ENCODE data around the gene FBXO17.
"Not testable (repeated sequence)": the region's sequence is repeated elsewhere in the genome, so short reads cannot be mapped to it uniquely, and the experiment has no call there.

The FBXO17 gene, protein sequence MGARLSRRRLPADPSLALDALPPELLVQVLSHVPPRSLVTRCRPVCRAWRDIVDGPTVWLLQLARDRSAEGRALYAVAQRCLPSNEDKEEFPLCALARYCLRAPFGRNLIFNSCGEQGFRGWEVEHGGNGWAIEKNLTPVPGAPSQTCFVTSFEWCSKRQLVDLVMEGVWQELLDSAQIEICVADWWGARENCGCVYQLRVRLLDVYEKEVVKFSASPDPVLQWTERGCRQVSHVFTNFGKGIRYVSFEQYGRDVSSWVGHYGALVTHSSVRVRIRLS

DNA sequence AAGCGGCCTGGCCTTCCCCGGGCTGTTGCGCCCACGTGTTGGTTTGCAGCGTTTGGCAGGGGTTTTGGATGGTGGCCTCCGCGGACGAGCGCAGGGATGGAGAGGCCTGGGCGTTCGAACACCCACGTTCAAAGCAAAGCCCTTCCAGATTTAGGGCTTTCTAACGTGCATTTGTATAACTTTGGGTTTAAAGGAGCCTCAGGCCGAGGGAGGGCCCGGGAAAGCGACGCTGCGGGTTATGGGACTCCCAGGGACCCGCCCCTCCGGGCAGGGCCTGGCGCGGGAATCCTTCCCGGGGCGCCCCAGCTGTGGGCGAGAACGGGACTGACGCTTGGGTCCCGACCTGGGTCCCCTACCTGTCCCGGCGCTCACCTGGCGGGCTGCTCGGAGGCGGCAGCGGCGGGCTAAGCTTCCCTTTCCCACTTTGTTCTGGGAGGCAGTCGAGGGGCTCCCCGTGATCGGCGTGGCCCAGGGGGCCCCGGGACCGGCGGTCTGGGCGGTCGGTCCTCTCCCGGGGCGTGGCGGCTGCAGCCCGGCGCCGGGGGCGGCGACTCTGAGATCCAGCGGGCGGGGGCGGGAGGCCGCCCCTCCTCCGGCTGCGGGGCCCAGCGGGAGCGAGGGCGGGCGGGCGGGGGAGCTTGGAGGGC lies at the start of gene FBXO17:
Gene FBXO17 (minus strand): TSS at position 529 of the 647 bp plus-strand sequence. CDS start 25,423 bp downstream, outside the sequence.
- DNase-seq (ENCODE audit: low read depth, low spot score), result peak; percentile 82

DNA sequence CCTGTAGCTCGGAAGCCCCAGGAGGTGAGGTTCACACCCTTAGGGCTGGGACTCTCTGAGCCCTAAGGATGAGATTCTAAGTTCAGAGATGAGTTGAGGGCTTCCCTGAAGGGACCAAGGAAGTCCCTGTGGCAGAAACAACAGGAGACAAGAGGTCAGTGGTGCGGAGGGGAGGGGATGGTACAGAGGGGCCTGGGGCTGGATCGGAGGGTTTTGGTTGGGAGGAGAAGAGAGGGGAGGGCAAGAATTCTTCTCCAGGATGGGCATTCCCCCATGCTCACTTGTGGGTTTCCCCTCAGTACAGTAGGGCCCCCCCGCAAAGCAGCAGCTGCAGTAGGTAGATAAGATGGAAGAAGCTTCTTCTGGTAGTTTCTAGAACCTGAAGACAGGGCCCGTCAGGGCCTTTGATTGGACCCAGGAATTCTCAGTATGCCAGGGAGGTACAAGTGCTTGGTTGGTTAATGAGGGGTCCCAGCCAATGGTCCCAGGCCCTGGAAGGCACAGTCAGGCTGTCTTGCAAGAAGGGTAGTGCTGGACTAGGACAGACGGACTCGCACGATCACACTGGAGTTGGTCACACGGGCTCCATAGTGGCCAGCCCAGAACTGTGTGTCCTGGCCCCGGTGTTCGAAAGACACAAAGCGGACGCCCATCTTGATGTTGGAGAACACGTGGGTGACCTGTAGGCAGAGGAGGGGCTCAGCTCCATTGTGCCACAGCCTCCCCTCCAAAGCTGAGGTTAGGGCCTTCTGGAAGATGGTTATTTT lies 49.5 kb upstream of the FBXO17 start:
- no peak for DNase-seq (ENCODE audit: low read depth, low spot score)

DNA sequence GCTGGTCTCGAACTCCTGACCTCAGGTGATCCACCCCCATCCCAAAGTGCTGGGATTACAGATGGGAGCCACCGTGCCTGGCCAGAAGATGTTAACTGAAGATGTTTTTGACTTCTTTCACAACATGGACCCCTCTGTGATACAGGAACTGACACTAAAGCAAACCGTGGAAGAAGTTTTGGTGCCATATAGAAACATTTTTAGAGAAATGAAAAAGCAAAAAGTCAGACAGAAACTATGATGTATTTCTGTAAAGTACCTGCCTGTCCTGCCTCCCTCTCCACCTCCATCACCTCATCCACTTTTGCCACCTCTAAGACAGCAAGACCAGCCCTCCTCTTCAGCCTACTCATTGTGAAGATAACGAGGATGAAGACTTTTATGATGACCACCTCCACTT lies 45.5 kb upstream of the FBXO17 start:
- DNase-seq (ENCODE audit: low read depth, low spot score), result no peak

DNA sequence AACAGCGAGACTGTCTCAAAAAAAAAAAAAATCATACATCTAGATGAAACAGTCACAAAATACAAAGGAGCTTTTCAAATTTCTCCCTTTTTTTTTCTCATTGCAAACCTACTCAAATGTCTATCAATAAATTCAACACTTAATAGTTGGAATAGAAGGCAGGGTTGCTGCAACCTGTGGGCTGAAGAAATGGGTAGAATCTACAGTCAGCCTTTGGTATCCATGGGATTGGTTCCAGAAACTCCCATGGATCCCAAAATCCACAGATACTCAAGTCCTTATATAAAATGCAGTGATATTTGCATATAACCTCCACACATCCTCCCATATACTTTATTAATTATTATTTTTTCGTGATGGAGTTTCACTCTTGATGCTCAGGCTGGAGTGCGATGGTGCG lies 42.1 kb upstream of the FBXO17 start:
- no peak for DNase-seq (ENCODE audit: low read depth, low spot score)

DNA sequence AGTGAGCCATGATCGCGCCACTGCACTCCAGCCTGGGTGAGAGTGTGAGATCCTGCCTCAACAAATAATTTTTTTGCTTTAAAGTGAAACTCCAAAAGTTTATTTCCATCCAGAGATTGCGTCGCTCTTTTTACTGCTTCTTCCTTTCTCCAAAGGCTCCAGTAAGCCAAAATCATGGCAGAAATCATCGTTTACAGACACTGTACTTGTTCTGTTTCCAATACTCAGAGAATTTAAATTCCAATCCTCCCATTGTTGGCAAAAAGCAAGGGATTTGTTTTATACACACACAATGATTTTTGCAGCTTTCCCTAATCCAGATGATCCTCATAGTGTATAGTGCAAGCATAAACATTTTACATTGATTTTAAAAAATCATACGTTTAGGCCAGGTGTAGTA lies 41.5 kb upstream of the FBXO17 start:
- DNase-seq (ENCODE audit: low read depth, low spot score), result no peak

DNA sequence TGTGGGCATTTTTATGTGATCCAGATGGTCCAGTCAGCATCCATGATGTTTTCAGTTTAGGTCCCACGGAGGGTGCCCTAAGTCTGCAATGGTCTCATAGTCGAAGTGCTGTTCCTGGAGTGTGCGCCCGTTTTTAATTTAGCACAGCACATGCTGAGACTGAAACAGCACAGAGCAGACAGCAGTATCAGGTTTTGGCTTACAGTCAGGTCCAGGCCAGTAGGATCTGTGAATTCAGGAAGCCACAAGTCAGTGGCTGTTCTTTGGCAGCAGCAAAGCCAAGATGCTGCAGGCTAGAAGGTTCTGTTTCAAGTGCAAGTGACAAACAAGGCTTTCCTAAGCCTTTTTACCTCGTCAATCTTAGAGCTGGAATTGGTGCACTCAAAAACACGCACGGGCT lies 38.5 kb upstream of the FBXO17 start:
- no peak for DNase-seq (ENCODE audit: low read depth, low spot score)

DNA sequence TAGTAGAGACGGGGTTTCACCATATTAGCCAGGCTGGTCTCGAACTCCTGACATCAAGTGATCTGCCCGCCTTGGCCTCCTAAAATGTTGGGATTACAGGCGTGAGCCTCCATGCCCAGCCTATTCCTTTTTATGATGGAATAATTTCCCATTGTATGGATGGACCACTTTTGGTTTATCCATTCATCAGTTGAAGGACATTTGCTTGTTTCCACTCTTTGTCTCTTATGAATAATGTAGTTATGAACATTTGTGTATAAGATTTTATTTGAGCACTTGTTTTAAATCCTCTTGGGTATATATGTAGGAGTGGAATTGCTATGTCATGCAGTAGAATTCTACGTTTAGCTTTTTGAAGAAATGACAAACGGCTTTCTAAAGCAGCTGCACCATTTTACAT lies 33.5 kb upstream of the FBXO17 start:
- DNase-seq (ENCODE audit: low read depth, low spot score), result no peak

DNA sequence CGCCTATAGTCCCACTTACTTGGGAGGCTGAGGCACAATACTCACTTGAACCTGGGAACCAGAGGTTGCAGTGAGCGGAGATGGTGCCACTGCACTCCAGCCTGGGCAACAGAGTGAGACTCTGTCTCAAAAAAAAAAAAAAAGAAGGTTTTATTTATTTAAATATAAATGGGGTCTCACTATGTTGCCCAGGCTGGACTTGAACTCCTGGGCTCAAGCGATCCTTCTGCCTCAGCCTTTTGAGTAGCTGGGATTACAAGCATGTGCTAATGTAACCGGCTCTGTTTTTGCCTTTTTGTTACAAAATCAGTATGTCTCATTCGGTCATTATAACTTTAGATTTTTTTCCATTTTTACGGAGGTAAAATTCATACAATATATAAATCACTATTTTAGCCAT lies 32.6 kb upstream of the FBXO17 start:
- DNase-seq (ENCODE audit: low read depth, low spot score), result no peak

DNA sequence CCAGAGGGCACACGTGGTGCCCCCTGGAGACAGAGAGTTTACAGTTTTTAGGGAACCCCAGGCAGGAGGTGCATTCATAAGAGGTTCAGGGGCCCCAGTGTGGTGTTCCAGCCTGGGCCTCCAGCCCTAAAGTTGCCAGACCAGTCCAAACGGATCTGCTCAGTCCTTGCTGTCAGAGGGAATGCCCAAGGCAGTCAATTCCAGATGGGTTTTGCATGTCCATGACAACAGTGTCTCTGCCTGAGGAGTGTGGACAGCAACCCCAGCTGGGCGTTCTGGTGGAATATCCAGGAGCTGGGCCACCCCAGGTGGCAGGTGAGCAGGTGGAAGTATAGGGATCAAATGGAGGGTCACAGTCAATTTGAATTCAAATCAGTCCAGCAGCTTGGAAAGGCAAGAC lies 31.6 kb upstream of the FBXO17 start:
- DNase-seq (ENCODE audit: low read depth, low spot score), result no peak

DNA sequence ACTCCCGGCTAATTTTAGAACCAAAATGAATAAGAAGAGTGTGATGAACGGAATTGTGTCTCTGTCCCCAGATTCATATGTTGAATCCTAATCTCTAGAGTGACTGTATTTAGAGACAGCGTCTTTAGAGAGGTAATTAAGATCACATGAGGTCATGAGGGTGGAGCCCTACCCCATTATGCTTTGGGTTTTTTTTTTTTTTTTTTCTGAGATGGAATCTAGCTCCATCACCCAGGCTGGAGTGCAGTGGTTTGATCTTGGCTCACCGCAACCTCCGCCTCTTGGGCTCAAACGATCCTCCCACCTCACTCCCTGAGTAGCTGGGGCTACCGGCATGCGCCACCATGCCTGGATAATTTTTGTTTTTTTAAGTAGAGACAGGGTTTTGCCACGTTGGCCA lies 28.9 kb upstream of the FBXO17 start:
- no peak for DNase-seq (ENCODE audit: low read depth, low spot score)

DNA sequence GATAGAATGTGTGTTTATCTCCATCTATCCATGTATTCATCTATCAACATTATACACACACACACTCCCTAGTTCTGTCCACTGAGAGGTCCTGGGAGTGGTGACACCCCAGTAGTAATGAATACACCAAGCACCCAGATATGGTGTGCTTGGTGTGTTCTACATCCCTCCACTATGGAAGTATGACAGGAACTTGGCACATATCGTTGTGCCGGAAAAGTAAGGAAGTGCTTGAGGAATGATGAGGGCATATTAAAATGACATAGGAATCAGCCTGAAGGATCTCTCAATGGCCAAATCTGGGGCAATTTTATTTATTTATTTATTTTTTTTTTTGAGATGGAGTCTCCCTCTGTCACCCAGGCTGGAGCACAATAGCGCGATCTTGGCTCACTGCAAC lies 28.3 kb upstream of the FBXO17 start:
- no peak for DNase-seq (ENCODE audit: low read depth, low spot score)

DNA sequence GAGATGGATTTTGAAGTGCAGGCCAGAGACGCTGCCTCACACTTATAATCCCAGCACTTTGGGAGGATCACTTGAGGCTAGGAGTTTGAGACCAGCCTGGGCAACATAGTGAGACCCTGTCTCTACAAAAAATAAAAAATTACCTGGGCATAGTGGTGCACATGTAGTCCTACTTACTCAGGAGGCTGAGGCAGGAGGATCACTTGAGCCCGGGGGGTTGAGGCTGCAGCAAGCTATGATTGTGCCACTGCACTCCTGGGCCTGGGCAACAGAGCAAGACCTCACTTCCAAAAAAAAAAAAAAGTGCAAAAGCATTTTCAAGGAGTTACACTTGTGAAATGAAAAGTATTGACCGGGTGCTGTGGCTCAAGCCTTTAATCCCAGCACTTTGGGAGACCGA lies 27.6 kb upstream of the FBXO17 start:
- DNase-seq (ENCODE audit: low read depth, low spot score), result no peak

DNA sequence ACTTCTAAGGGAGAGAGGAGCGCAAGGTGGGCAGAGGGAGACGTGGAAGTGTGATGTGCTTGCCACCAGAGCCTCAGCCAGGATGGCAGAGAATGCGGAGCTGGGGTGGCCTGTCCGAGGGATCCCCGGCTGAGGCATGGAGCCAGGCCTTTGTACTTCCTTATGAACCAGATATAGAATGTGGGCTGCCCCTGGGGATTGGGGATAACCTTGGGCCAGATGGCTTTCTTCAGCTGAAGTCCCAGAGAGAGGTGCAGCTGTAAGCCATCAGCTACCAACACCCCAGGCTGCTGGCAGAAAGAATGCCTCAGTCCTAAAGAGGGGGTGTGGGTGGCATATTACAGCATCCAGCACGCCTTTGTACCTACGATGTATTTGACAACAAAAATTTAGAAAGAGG lies 25.5 kb upstream of the FBXO17 start:
- no peak for DNase-seq (ENCODE audit: low read depth, low spot score)

DNA sequence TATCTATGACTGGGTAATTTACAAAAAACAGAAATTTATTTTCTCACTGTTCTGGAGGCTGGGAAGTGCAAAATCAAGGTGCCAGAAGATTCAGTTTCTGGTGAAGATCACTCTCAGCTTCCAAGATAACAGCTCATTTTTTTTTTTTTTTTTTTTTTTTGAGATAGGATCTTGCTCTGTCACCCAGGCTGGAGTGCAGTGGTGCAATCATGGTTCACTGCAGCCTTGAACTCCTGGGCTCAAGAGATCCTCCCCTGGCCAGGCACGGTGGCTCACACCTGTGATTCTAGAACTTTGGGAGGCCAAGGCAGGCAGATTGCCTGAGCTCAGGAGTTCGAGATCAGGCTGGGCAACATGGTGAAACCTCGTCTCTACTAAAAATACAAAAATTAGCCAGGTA lies 22.0 kb upstream of the FBXO17 start:
- not testable (repeated sequence) for DNase-seq (ENCODE audit: low read depth, low spot score)

DNA sequence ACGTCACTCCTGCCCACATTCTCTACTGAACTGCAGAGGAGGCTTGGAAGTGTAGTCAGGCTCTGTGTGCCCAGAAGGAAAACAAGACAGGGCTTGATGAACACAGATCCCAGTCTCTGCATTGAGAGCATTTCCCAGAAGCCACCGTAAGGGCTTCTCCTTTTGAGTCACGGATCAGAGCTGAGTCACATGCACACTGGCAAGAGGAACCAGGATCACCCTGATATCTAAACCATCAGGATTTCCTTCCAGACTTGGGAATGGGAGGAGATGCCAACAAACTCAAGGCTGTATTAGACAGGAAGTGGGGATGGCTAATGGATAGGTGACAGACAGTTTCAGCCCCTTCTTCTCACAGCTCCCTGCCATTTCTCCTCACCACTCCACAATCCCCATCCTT lies 17.7 kb upstream of the FBXO17 start:
- peak; percentile 51 for DNase-seq (ENCODE audit: low read depth, low spot score)

DNA sequence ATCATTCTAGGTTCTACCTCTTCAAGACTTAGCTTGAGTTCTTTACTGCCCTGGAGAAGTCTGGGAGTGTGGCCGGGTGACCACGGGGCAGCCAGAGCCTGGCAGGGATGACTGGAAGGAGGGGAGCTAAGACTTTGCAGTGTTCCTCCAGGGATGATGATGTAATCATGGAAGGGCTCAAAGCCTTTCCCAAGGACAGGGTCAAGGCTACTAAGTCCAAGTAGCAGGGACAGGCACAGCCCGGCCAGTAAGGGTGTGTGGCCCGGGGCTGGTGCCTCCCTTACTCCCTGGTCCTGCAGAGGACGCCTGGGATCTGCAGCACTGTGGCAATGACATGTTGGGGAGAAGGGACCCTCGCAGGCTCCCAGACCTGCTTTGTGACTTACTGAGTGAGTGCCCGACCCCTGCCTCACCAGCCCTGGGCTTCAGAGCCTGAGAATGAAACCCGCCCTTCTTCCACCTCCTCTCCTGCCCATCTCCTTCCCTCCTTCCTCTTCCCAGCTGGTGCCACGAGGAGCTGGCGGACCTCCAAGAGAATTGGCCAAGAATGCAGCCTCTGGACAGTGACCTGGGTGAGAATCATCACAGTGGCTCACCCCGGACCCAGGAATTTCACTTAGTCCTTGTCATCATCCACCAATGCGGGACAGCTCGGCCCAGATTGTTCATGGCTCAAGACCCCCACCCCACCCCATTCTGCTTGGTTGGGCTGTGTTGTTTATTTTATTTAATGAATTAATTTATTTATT lies 15.6 kb upstream of the FBXO17 start:
- no peak for DNase-seq (ENCODE audit: low read depth, low spot score)

DNA sequence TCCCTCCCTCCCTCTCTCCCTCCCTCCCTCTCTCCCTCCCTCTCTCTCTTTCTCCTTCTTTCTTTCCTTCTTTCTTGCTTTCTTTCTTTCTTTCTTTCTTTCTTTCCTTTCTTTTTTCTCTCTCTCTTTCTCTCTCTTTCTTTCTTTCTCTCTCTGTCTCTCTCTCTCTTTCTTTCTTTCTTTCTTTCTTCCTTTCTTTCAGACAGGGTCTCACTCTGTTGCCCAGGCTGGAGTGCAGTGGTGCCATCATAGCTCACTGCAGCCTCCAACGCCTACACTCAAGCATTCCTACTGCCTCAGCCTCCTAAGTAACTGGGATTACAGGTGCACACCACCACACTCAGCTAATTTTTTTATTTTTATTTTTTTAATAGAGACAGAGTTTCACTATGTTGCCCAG lies 14.1 kb upstream of the FBXO17 start:
- DNase-seq (ENCODE audit: low read depth, low spot score), result not testable (repeated sequence)

DNA sequence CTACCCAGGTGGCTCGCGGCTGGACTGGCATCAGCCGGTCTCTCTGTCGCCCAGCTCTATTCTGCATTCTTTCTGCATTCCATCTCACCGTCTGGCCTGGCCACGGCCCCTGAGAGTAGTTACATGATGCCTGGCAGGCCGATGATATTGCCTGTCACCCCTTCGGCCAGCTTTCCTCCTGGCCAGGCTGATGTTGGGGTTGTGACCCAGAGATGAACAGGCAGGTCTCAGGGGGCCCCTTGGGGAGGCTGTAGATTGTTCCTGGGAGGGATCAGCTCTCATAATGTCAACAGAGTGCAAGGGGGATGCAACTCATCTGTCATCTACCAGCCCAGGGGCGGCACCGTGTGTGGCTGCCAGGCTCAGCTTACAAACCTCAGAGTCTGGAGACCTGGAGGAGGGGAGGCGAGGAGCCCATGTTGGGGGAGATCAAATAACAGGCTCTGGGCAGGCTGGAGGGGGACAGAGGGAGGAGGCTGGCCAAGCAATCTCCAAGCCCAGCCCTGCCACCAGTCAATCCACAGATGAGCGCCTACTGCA lies 13.6 kb upstream of the FBXO17 start:
- DNase-seq (ENCODE audit: low read depth, low spot score), result peak; percentile 77

DNA sequence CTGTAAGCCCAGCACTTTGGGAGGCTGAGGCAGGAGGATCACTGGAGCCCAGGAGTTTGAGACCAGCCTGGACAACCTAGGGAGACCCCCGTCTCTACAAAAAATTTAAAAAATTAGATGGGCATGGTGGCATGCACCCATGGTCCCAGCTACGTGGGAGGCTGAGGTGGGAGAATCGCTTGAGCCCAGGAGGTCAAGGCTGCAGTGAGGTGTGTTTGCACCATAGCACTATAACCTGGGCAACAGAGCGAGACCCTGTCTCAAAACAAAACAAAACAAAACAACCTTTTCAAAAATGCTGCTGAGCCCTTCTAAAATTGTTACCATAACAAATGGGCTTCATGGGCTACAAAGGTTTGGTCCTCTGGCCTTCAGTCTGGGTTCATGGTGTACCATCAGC lies 13.1 kb upstream of the FBXO17 start:
- not testable (repeated sequence) for DNase-seq (ENCODE audit: low read depth, low spot score)

DNA sequence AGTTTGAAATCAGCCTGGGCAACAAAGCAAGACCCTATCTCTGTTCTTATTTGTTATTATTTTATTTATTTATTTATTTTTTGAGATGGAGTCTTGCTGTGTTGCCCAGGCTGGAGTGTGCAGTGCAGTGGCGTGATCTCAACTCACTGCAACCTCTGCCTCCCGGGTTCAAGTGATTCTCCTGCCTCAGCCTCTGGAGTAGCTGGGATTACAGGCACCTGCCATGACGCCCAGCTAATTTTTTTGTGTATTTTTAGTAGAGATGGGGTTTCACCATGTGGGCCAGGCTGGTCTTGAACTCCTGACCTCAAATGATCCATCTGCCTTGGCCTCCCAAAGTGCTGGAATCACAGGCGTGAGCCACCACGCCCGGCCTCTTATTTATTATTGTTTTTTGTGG lies 12.2 kb upstream of the FBXO17 start:
- not testable (repeated sequence) for DNase-seq (ENCODE audit: low read depth, low spot score)

DNA sequence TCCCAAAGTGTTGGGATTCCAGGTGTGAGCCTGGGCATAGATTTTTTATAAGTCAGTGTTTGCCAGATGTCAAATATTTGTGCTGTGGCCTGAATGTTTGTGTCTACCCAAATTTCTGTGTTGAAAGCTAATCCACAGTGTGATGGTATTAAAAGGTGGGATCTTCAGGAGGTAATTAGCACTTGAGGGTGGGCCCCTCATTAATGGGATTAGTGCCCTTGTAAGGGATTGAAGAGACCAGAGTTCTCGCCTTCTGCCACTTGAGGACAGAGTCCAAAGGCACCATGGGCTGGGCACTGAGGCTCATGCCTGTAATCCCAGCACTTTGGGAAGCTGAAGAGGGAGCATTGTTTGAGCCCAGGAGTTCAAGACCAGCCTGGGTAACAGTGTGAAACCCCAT lies 9.7 kb upstream of the FBXO17 start:
- DNase-seq (ENCODE audit: low read depth, low spot score), result no peak
